OCI-M2 (cell line): ENCODE results near the gene SVIL.

Experiments used
- DNase-seq: peaks from one replicate; lab custom pipeline; 2025; ENCODE audit not compliant: unreplicated experiment; lab: John Stamatoyannopoulos, UW

Gene SVIL, protein sequence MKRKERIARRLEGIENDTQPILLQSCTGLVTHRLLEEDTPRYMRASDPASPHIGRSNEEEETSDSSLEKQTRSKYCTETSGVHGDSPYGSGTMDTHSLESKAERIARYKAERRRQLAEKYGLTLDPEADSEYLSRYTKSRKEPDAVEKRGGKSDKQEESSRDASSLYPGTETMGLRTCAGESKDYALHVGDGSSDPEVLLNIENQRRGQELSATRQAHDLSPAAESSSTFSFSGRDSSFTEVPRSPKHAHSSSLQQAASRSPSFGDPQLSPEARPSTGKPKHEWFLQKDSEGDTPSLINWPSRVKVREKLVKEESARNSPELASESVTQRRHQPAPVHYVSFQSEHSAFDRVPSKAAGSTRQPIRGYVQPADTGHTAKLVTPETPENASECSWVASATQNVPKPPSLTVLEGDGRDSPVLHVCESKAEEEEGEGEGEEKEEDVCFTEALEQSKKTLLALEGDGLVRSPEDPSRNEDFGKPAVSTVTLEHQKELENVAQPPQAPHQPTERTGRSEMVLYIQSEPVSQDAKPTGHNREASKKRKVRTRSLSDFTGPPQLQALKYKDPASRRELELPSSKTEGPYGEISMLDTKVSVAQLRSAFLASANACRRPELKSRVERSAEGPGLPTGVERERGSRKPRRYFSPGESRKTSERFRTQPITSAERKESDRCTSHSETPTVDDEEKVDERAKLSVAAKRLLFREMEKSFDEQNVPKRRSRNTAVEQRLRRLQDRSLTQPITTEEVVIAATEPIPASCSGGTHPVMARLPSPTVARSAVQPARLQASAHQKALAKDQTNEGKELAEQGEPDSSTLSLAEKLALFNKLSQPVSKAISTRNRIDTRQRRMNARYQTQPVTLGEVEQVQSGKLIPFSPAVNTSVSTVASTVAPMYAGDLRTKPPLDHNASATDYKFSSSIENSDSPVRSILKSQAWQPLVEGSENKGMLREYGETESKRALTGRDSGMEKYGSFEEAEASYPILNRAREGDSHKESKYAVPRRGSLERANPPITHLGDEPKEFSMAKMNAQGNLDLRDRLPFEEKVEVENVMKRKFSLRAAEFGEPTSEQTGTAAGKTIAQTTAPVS (N-terminal part only)

DNA sequence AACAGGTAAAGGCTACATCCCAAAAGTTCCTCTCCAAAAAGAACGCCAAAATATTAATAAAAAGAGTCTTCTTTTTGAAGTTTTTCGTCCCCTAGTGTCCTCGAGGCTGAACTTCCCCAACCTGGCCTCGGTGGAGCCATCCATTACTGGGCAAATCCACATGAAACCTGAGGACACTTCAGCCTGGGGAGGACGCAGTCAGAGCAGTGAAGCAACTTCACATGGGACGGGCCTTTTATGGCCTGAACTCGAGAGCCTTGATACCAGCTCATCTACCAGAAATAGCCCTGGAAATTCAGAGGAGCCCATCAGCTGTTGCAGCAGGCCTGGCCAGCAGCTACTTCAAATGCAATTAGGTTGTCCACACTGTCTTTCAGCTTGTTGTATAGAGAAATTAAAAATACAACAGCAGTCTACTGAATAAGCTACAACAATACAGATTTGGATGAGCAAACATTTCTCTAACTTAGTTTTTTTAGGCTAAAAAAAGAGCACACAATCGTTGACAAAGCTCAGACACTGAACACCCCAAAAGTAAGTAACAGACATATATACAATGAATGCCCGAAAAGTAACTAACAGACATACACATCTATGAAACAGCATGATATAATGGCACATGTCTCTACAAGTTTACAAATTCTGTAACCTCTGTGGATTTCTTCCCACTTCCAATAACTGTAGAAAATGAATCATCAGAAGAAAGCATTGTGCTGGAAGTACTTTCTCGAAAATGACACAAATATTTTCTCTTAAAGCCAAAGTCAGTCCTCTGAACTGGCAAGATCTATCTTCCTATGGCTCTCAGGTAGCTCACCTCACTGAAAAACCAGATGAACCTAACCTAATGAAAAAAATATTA, at the start of gene SVIL:
Gene SVIL (minus strand): TSS at position 208 of the 862 bp plus-strand sequence. CDS start 79,913 bp downstream, outside the sequence.
- no peak for DNase-seq

DNA sequence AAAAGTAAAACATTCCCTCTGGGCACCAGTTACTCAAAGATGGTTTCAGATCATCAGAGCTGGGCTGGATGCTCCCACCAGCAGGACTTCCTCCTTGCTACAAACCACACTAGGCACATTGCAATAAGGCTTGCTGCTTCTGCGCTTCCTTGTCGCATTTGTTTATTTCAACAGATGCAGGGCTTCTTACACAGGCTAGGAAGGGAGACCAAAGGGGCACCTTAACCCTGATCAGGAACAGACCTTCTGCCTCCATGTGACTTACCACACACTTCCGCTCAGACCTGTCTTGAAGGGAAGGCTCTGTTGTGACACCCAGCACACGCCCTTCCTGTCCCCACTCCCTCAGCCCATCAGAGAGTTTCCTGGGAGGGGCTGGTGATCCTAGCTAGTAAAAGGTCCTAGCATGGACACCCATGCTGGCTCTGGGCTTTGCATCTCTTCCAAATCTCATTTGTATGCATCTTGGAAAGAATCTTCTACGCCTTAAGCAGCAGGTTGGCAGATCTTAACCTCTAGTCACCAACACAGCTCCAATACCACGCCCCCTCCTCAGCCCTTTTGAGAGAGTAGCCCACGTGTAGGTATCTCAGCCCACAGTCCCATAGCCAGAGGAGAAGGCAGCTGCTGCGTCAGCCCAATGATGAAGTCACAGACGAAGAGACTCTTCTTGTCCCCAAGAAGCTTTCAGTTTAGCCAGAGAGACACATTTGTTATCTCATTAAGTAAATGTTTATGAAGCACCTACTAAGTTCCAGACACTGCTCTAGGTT, 47.1 kb upstream of the SVIL start:
- DNase-seq = no peak

DNA sequence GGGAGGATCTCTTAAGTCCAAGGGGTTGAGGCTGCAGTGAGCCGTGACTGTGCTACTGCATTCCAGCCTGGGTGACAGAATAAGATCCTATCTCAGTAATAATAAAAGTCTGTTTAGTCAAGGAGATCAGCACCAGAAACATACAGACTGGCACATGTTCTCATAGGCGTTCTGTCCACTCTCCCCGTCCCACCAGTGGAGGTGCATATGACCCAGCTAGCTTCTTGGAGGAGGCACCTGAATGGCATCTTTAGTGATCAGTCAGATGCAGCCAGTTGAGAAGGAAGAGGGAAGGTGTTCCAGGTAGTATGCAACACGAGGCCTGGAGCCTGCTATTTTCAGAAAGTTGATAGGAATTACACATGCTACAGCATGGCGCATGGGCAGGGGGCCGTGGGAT, 45.3 kb upstream of the SVIL start:
- DNase-seq = no peak

DNA sequence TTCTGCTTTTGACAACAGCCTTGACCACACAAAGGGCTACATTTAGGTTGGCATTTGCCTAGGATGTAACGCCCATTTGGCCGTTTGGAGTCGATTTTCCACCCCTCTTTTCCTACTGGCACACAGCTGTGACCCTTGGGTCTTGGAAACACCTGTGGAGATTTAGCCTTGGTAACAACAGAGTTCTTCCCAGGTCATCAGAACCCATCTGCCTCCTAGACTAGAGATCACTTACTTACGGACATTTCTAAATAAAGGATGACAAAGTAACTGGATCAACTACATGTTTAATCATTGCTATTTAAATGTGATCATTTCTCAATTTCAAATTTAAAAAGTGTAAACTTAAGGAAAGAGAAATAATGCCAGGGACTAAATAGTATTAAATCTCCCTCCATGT, 42.0 kb upstream of the SVIL start:
- DNase-seq = no peak

DNA sequence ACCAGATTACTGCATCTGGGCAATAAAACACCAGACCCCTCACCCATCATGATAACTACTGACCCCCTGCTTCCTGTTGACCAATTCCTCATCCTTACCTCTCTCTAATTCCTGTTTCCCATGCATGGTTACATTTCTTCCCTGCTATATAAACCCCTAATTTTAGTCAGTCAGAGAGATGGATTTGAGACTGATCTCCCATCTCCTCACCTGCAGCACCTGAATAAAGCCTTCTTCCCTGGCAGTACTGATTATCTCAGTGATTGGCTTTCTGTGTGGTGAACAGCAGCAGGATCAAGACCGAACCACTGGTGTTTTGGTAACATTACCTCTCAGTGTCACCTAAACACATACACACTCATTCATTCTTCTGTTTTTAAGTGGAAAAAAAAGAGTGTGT, 41.2 kb upstream of the SVIL start:
- no peak for DNase-seq

DNA sequence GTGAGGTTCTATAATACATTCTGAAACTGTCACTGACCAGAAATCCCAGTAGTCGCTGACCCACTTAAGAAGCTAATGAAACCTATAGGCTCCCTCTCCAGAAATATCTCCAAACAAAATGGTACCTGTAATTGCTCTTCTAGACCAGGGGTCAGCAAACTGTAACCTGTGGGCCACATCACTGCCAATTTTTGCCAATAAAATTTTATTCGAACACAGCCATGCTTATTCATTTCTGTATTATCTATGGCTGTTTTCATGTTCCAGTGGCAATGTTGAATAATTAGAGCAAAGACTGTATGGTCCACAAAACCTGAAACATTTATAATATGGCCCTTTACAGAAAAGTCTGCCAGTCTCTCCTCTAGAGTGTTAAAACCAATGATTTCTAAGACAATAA, 37.2 kb upstream of the SVIL start:
- no peak for DNase-seq

DNA sequence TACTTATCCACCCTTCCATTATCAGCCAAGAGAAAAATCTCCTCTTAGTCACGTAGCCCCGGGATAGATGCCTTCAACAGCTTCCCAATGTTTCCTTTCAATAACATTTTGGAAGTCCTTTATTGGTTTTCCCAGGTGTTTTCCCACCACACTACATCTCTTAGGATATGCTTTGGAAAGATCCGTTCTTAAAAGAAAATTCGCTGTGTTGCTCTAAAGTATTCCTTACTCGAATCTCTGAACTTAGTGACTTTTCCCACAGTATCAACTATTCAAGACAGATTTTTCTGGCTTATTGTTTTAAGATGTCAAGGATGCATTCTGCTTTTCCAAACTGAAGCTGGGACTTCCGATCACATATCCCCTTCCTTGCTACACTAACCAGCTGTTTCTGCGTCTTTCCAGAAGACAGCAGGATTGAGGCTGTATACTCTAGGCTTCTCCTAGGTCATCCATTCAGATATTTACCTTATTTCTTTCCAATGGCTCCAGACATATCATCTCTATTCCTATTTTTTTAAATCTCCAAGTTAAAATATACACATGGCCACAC, 36.5 kb upstream of the SVIL start:
- DNase-seq = no peak

DNA sequence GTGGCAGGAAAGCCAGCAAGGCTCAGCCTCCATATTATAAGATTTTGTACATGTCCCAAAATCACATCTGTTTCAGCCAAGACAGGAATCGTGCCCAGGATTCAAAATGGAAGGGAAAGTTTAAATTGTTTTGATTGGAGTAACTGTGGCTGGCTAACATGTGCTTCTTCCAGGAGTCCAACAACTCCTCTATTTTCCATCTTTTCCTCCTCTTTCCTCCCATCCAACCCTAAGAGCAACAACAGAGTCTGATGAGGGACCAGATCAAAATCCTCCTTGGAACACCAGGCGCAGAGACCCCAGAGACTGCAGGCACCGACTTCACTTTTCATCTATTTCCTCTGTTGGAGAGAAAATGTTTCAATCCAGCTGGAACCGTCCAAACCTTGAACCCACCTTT, 36.0 kb upstream of the SVIL start:
- DNase-seq = no peak

DNA sequence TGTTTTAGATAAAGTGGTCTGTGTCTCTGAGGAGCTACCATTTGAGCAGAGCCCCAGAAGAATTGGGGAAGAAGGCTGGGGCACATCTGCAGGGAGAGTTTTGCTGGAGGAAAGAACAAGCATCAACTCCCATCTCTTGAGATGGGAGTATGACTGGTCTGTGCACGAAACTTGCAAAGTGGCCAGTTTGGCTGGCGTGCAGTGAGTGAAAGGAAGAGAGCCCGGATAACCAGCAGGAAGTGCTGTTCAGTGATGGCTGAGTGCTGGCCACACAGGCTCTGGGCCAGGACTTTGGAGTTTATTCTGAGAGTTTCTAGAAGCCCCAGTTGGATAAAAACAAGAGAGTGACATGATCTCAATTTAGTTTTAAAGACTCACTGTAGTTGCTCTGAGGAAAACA, 34.4 kb upstream of the SVIL start:
- no peak for DNase-seq

DNA sequence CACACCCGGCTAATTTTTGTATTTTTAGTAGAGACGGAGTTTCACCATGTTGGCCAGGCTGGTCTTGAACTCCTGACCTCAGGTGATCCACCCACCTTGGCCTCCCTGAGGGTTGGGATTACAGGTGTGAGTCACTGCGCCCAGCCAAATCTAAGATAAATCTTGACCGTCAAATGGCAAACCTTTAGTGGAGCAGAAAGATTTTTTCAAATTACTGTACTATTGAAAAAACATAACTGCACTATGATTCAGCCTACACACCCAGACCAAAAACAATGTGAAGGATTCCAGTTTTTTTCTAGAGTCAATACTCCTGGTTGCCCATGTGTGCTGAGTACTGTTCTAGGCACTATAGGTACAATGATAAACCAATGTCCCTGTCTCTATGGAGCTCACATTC, 33.9 kb upstream of the SVIL start:
- DNase-seq = no peak

DNA sequence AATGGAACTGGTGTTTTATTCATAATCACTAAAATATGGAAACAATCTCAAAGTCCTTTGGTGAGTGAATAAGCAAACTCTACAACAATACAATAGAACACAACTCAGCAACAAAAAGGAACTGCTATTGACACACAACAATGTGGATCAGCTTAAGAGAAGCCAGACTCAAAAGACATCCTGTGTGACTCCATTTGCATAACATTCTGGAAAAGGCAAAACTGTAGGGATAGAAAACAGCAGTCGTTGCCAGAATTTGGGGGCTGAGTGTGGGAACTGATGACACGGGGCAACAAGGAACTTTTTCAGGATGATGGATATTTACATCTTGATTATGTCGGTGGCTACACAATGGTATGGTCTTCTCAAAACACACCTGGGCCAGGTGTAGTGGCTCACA, 32.4 kb upstream of the SVIL start:
- DNase-seq = no peak

DNA sequence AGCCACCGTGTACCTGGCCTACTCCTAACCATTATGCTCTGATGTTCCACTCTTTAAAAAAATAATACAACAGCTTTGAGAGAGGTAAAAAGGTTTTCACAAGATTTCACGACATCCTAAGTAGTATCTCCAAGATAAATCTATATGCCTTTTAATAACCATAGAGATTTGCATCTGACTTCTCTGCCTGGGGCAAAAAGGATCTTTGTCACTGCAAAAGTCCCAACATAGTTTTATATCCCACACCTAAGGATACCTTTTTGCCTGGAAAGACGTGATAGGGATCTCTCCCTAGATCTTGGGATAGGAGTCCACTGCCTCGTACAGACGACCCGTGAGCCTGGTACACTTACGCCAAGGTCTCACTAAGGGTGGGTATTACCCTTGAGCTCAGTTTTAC, 31.4 kb upstream of the SVIL start:
- no peak for DNase-seq

DNA sequence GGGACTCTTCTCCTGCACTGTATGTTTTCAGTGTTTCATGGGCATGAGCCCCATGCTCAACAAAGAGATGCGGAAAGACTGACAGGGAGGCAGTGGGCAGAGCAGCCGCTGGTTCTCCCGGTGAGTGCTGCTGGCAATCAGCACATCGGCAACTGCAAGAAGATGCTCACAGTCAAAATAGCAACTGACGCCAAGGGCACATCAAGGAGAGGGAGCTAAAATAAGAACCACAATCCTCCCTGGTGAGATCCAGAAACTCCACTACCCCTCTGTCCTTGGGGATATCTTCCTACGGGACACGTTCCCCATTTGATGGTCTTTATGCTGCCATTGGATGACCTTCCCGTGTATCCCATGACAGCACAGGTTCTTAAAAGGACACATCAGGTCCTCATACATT, 28.9 kb upstream of the SVIL start:
- DNase-seq = no peak

DNA sequence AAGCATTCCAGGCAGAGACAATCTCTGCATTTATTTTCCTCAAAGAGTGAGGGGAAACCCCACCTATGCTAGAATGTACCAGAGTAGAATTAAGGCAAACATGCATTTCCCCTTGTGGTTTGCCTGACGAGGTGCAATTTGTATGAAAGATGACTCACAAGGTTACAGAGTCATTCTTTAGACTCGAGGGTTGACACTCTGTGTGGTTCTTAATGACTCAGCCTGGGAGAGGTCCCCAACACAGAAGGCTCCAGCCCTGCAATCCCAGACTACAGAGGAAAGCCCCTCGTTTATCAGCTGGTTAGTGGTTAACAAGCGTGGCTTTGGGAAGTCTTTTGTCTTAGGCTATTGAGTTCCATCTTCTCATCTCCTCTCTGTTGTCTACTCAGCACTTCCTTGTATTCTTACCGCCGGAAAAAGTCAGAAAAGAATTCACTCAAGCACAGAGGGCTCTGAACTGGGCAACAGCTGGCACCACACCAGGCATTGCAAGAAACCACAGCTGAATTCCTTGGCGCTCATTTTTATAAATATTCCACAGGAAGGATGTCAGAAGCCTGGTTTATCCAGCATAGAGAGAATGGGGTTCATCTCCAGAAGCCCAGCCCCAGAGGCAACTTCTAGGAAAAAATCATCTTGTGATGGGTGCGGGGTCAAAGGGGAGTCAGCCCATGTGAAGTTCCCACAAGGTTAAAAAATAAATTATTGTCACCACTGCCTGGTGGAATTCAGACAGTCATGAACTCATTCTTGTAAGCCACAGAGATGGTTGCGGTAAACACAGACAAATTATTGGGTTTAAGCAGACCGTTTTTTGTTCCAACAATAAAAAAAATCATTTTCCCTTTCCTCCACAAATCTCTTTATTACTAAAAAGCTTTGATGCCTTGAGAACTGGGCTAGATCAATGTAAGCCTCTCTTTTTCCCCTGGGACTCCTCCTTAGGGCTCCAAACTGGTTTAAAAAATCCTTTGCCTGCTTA, 24.5 kb upstream of the SVIL start:
- DNase-seq = no peak

DNA sequence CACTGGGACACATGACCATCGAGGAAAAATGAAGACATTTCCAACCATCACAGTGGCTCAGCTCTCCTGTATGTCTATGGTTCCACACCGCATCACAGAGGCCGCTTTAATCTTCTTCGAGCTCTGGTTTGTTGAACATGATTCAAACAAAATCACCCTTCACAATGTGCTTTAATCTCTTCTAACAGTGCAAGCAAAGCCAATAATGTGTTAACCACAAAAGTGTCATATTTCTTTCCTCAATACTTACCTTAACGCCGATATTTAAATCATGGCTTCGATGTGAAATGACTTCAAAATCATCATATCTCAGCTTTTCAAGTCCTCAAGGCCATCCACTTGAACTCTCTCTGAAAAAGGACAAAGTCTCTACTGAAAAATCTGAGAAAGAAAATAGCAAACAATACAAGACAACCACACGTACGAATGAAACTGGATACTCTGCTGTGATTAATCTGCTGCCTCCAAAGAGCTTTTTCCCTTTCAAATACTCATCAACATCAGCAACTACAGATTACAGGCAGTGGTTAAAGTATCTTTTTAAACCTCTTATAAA, 23.0 kb upstream of the SVIL start:
- DNase-seq = no peak

DNA sequence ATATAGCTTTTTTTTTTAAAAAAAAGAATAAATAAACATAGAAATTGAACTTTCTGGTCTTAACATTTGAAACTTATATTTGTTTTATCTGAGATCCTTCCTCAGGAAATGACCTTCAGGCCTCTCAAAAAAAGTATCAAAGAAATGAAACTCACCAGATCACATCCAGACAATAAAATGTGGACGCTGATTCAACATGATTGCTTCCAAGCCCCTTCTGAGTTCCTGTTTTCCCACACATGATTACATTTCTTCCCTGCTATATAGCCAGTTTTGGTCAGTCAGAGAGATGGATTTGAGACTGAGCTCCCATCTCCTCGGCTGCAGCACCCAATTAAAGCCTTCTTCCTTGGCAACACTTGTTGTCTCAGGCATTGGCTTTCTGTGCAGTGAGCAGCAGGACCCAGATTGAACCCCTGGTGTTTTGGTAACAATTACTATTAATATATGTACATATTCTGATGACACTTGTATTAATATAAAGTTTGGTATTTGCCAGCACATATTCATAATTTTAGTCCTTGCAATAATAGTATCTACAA, 21.8 kb upstream of the SVIL start:
- DNase-seq = no peak

DNA sequence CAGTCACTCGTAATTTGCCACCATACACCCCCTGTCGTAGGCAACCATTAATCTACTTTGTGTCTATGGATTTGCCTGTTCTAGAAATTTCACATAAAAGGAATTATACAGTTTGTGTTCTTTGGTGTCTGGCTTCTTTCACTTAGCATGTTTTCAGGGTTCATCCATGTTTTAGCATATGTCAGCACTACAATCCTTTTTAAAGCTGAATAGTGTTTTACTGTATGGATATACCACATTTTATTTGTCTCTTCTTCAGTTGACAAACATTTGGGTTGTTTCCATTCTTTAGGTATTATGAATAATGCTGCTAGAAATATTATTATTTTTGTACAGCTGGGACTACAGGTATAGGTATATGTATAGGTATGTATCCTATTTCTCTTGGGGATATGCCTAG, 17.4 kb upstream of the SVIL start:
- no peak for DNase-seq

DNA sequence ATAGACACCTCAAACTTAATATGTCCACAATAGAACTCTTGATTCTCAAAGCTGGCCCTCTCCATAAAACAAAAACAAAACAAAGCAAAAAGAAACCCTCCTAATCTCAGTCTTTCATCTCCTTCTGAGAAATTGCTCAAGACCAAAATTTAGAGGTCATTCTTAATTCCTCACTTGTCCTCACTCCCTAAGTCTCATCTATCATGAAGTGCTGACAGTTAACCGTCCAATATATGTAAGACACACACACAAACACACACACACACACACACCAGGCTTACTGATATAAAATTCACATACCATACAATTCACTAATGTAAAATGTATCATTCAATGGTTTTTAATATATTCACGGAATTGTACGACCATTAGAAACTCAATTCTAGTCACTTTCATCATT, 17.0 kb upstream of the SVIL start:
- no peak for DNase-seq
